Measurements from ENCODE around the gene AP3B1.

GRCh38 chr5:78133423-78133822 lies 161.1 kb downstream of the AP3B1 start:
- TF ChIP-seq, protein P1, sequence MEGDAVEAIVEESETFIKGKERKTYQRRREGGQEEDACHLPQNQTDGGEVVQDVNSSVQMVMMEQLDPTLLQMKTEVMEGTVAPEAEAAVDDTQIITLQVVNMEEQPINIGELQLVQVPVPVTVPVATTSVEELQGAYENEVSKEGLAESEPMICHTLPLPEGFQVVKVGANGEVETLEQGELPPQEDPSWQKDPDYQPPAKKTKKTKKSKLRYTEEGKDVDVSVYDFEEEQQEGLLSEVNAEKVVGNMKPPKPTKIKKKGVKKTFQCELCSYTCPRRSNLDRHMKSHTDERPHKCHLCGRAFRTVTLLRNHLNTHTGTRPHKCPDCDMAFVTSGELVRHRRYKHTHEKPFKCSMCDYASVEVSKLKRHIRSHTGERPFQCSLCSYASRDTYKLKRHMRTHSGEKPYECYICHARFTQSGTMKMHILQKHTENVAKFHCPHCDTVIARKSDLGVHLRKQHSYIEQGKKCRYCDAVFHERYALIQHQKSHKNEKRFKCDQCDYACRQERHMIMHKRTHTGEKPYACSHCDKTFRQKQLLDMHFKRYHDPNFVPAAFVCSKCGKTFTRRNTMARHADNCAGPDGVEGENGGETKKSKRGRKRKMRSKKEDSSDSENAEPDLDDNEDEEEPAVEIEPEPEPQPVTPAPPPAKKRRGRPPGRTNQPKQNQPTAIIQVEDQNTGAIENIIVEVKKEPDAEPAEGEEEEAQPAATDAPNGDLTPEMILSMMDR (conservative IDR thresholded peaks at IDR 0.05 in 1 of 2, IDR thresholded peaks at IDR 0.05 in 1 of 2; ENCODE audit: low read depth in 1 of 2, low read length in 2 of 2), result no peak
- TF ChIP-seq EZH2 (IDR thresholded peaks at IDR 0.05; ENCODE audit: low read length, missing control alignments), result no peak

All from fibroblast of lung (primary cell).